Gastroesophageal sphincter (tissue), 4 donors: Measurements from ENCODE around the gene EIF4E2. TPM values are rescaled to one million over a fixed set of nuclear protein-coding genes. Genes with fewer than 3 reads are reported as not detected.

Experiments used
- ATAC-seq: fragments of 150-250 bp; one replicate; pipeline ENCODE4 v1.9.1; 2016; ENCODE audit warnings: mild to moderate bottlenecking, moderate library complexity
- H3K27ac ChIP-seq, 4 donors: fragments of 200-600 bp; sonication (generic) in 3 of 4; 1 replicate in 3 of 4; 2 replicates in 1 of 4; pipeline ENCODE4 v1.5.1; 2016 to 2019
- H3K27me3 ChIP-seq: fragments of 200-600 bp; sonication (generic); one replicate; pipeline ENCODE4 v1.5.1; 2019
- H3K36me3 ChIP-seq, 2 donors: fragments of 200-600 bp; sonication (generic); one replicate each; pipeline ENCODE4 v1.5.1; 2019; ENCODE audit warnings: control low read depth in 1 of 2
- H3K4me1 ChIP-seq, 3 donors: fragments of 200-600 bp; sonication (generic); 1 replicate in 2 of 3; 2 replicates in 1 of 3; pipeline ENCODE4 v1.5.1; 2016 to 2019; ENCODE audit warnings: control low read depth in 2 of 3
- H3K4me3 ChIP-seq, 2 donors: fragments of 200-600 bp; sonication (generic); one replicate each; pipeline ENCODE4 v1.5.1; 2019; ENCODE audit warnings: mild to moderate bottlenecking in 1 of 2, moderate library complexity in 1 of 2
- H3K9me3 ChIP-seq, 3 donors: fragments of 200-600 bp; sonication (generic); one replicate each; pipeline ENCODE4 v1.5.1; 2017 to 2019; ENCODE audit warnings: control low read depth in 2 of 3
- CTCF ChIP-seq, 4 experiments: fragments of 200-600 bp in 2 of 4; fragments of 450-650 bp in 2 of 4; sonication (generic) in 1 of 4; IDR thresholded peaks; one replicate each; pipeline ENCODE4 v1.5.1; 2017 to 2019; ENCODE audit warnings: antibody characterized with exemption in 4 of 4, mild to moderate bottlenecking in 2 of 4, moderate library complexity in 2 of 4
- EP300 ChIP-seq: sonication (generic); formaldehyde crosslinking; IDR thresholded peaks from one replicate; pipeline ENCODE4 v1.6.1; 2017; ENCODE audit warnings: antibody characterized with exemption, mild to moderate bottlenecking
- POLR2A ChIP-seq, 2 donors: fragments of 450-650 bp; IDR thresholded peaks; one replicate each; pipeline ENCODE4 v1.6.1; 2017; ENCODE audit warnings: antibody characterized with exemption in 2 of 2, mild to moderate bottlenecking in 2 of 2, moderate library complexity in 1 of 2
- POLR2AphosphoS5 ChIP-seq: sonication (generic); formaldehyde crosslinking; IDR thresholded peaks from one replicate; pipeline ENCODE4 v1.6.1; 2017; ENCODE audit warnings: antibody characterized with exemption
- WGBS, 2 donors: methylation state at CpG; one replicate each; pipeline ENCODE4 v1.1.5; 2018; ENCODE audit warnings: low coverage in 1 of 2; 5-methylcytosine and 5-hydroxymethylcytosine counted together
- total RNA-seq, 4 donors: library from RNA; depleted of rRNA; stranded (reverse); fragments of >200 nt; gene quantifications; one replicate each; pipeline ENCODE4 v1.1.0, GENCODE V29; 2016

EIF4E2 gene
- total RNA-seq, 4 donors from 2014 or later, result 41.6 to 61.6 (median 51.1) TPM

GRCh38 chr2:232541195-232541960, 9.1 kb upstream of the EIF4E2 start:
- peaks cover 0 to 6% of the 10 kb centered on the region in 2 donors for H3K36me3 ChIP-seq
- no peak overlapping the region for H3K4me3 ChIP-seq
- H3K27ac ChIP-seq, result no peak overlapping the region
- H3K4me1 ChIP-seq, result no peaks in the 10 kb centered on the region
- H3K27me3 ChIP-seq, result peaks cover 53% of the 10 kb centered on the region
- TF ChIP-seq CTCF (IDR thresholded peaks at IDR 0.05) (no peak), EP300 (no peak), POLR2A (IDR thresholded peaks at IDR 0.05) (no peak), POLR2AphosphoS5 (no peak)
- H3K9me3 ChIP-seq, result peaks cover 0 to 3% (median 0%) of the 10 kb centered on the region in 3 donors
- ATAC-seq, result no peak
- WGBS, 2 donors, result 52% methylated on average over 8 of the region's 19 CpGs; no CpG with 5 or more reads in 1 of the 2 donors

GRCh38 chr2:232541961-232542714, 8.4 kb upstream of the EIF4E2 start:
- Histone ChIP-seq H3K4me3 (no peak overlapping the region), H3K9me3 (no peaks in the 10 kb centered on the region), H3K27ac (no peak overlapping the region), H3K4me1 (no peaks in the 10 kb centered on the region), H3K27me3 (peaks cover 45% of the 10 kb centered on the region), H3K36me3 (peaks cover 0 to 13% of the 10 kb centered on the region in 2 donors)
- WGBS, 2 donors, result 33 to 56% methylated on average over 1 to 3 of the region's 9 CpGs
- no peak for ATAC-seq
- TF ChIP-seq POLR2AphosphoS5 (no peak), CTCF (IDR thresholded peaks at IDR 0.05) (no peak), POLR2A (IDR thresholded peaks at IDR 0.05) (no peak), EP300 (no peak)

GRCh38 chr2:232542715-232543467, 7.6 kb upstream of the EIF4E2 start:
- WGBS, 2 donors, result 40 to 94% methylated on average over 2 to 4 of the region's 20 CpGs
- H3K27me3 ChIP-seq, result peaks cover 38% of the 10 kb centered on the region
- H3K4me1 ChIP-seq, result no peaks in the 10 kb centered on the region
- H3K4me3 ChIP-seq, result no peak overlapping the region
- TF ChIP-seq CTCF (IDR thresholded peaks at IDR 0.05) (no peak), POLR2AphosphoS5 (no peak), EP300 (no peak), POLR2A (IDR thresholded peaks at IDR 0.05) (no peak)
- no peaks in the 10 kb centered on the region for H3K9me3 ChIP-seq
- no peak overlapping the region for H3K27ac ChIP-seq
- no peak for ATAC-seq
- peaks cover 0 to 18% of the 10 kb centered on the region in 2 donors for H3K36me3 ChIP-seq

- WGBS, 2 donors, result 93 to 94% methylated on average over 8 to 12 of the region's 14 CpGs
- no peak for ATAC-seq
- H3K27me3 ChIP-seq, result peaks cover 32% of the 10 kb centered on the region
- H3K4me3 ChIP-seq, result no peak overlapping the region
- no peaks in the 10 kb centered on the region for H3K9me3 ChIP-seq
- peaks cover 0 to 18% of the 10 kb centered on the region in 2 donors for H3K36me3 ChIP-seq
- no peak overlapping the region for H3K27ac ChIP-seq
- no peak for TF ChIP-seq EP300
- no peak for TF ChIP-seq CTCF (IDR thresholded peaks at IDR 0.05)
- H3K4me1 ChIP-seq, result no peaks in the 10 kb centered on the region
Measured at GRCh38 chr2:232543491-232543890, 7.0 kb upstream of the EIF4E2 start.
